ENCODE measurements around the gene EXOC4.

The EXOC4 gene

DNA sequence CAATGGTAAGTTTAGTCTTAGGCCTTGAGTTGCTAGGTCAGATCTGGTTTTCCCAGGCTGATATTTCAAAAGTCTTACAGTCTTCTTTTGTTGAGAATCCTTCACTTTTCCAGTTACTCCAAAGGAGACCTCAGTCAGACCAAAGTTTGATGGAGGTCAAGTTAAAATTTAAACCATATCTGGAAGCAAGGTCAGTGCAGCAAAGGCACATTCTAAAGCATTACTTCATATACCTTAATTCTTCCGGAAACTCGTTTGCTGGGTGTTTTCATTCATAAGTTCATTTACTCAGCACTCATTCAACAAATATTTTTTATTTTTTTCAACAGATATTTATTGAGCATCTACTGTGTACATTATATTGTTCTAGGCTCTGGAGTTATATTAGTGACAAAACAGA lies 471.3 kb downstream of the EXOC4 start:
- no peak for DNase-seq

DNA sequence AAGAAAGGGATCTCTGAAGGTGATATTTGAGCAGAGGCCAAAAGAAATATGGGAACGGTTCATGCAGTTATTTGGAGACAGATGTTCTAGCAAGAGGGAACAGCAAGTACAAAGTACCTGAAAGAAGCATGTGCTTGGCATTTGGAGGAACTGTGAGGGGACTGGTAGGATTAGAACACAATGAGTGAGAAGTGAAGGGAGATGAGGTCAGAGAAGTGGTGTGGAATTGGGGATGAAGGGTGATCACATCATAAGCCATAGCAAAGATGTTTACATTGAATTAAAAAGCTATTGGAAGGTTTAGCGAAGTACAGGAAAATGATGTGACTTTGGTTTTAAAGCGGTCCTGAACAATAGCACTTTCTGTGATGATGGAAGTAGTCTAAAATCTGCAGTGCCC lies 471.8 kb downstream of the EXOC4 start:
- DNase-seq = no peak

DNA sequence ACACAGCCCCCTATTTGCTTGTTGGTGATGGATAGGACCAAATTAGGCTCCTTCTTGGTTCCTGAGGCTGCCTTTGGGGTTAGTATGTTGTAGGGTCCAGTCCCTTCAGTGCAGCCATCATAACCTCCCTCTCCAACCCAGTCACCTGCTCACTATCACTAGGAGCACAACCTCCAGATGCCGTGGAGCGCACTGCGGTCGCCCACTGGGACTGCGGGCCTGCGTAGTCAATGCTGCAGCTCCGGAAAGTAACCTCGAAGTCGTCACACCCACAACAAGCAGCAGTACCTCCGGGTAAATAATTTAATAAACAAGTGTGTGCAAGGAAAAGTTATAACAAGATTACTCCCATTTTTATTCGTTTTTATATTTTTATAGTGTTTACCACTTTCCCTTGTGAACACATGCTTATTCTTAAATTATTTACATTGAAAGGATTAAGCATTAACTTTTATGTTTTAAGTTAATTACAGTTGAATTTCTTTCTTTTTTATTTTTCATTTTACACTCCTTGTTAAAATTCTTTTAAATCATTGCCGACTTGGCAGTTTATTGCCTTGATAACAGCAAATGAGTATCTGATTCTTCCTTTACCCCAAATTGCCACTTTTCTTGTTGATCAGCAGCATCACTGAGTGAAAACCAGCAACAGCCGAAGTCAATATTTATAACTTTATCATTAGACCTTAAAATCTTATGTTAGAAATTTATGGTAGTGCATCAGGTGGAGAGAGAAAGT lies 474.8 kb downstream of the EXOC4 start:
- DNase-seq = no peak

DNA sequence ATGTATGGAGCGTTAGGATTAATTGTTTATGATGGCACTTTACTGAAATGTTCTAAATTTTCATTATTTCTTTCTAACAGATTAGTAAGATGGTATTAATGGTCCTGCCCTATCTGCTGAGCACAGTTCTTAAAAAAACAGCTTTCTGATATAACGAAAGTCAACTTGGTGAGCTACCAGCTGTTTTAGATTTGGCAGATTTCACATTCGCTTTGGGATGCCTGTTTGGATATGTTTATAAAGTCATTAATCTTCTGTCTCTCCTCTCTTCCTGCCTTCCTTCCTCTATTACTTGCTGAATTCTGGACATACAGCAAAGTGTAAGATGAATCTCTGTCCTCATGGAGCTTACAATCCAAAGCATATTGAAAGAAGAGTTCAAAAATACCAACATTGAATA lies 477.5 kb downstream of the EXOC4 start:
- no peak for DNase-seq

DNA sequence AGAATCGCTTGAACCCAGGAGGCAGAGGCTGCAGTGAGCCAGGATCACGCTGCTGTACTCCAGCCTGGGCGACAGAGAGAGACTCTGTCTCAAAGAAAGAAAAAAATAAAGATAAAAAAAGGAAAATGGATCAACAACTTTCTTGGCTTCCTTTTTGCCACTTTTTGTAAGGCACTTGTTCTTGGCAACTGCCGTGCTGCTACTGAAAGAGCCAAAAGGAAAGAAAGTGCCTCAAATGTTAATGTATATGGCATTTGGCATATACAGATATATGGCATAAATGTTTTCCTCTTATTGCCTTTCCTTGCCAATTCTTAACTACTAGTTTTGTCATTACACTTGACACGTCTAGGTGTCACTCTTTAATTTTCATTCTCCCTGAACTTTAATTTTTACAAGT lies 480.5 kb downstream of the EXOC4 start:
- no peak for DNase-seq

DNA sequence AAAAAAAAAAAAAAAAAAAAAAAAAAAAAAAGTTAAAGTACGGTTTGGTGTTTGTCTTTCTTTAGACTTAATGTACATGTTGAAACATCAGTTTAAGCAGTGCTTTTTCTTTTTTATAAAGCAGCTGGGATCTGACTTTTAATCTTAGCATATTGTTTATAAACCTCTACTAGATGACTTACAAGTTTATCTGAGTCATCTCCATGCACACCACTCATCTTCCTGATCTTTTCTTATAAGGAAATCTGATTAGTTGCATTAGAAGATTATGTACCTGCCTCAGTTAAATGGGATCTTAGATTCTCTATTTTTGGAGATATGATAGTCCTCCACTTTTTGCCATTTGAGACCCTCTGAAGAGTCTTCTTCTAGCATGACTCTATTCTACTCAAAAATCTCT lies 482.3 kb downstream of the EXOC4 start:
- no peak for DNase-seq

DNA sequence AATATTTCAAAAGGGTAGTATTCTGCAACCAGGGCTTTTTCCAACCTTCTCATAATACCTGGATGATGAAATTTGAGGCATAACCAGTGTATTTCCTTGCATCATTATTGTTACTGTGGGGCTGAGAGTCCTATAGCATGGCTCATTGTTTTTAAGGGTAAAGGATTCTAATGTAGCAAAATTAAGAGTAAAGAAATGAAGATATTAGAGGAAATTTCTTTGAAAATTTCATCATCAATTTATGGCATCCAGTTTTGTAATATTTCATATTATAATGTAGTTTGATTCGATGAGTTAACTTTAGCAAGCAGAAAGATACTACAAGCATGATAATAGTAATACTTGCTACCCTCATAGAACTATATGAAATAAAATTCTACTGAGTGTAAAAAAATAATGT lies 486.9 kb downstream of the EXOC4 start:
- DNase-seq = no peak

DNA sequence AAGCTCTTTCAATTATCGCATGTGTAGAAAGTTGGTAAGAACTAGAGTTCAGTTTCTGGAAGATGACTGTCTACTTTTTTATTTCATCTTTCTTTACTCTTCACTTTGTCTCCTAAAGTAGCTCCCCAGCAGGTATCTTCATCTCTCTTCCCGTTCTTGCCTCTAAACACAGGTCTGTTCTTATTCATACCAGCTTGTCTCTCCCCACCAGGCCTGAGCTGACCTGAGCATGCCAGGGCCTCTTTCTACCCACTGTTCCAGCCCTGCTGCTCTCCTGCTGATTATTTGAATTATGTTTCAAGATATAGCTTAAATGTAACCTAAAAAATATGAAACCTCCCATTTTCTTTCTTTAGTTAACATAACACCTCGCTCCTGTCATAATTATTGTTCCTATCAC lies 488.2 kb downstream of the EXOC4 start:
- DNase-seq = no peak

DNA sequence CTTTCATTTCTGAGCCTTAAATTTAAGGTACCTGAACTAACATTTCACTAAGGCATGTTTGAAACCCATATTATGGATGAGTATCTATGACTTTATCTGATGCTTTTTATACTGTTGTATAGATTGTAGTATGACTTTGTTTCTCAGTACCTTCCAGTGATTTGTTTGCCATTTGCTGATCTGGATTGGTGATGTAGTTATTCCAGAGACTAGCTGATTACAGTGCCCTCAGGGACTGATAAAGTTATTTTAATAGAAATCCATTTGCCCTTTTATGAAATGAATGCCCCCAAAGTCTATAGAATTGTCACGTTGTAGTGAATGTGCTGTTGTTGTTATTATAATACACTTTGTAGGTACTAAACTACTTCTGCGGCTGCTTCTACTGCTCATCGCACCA lies 488.8 kb downstream of the EXOC4 start:
- DNase-seq = no peak

DNA sequence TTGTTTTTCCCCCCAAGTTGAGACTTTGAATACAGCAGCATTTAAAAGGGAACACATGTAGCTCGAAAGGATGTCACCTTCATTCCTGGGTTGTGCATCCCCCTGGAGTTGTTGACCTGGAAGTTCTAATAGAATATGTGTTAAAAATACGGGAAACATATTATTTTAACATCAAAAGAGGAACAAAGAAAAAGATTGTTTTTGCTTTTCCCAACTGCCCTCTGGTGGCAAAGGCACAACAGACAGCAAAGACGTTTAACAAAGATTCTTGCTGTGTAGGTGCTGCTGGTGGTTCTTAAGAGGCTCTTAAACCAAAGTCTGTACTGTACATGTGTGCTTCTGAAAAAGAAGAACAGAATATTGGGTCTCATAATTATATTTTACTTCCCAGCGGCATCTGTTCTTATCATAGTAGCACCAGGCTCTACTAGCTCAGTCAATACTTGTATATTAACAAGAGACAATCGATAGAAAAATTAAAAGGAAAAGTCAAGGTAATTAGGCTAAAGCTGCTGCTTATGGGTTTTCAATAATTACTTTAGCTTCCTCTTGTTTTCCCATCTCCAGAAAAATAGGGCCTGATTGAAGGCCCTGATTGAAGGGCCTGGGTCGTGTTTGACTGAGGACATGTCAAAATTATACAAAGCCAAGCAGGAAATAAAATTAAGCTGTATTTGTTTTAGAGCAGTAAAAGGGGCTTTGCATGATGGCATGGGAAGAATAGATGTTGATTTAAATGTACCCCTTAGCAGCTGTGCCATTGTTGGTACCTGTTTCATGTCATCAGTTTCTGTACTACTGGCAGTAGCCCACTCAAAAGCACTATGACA lies 490.0 kb downstream of the EXOC4 start:
- DNase-seq = no peak

DNA sequence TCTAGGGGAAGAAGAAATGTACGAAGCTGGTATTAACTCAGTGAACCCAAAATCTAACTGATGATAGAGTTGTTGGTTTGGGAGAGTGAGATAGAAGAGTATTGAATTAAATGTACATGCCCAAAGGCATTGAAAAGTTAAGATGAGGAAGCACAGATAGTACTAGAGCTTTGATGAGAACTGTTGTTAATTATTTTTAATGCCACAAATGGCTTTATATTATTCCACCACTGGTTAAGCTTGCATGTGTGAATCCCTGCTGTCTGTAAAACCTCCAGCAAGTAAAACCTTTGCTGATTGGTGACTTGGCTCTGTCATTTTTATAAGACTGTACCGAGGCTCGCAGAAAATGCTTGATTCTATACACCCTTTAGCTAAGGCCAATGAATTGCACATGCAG lies 491.6 kb downstream of the EXOC4 start:
- DNase-seq = no peak

DNA sequence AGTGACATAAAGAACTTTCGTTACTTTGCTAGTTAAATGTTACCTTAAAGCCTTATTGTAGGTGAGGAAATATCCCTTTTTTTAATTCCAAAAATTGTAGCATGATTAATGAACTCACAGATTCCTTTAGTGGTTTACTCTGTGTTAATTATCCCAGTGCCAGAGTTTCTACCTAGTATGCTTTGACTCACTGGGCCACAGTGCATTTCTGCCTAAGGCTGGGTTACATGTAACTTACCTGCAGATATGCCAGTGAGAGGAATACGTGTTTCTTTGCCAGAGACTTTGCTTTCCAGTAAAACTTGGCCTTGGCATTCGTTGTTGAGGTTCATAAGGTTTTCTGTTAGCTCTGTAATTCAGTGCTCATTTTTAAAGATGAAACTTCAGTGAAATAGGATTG lies 493.4 kb downstream of the EXOC4 start:
- DNase-seq = no peak

DNA sequence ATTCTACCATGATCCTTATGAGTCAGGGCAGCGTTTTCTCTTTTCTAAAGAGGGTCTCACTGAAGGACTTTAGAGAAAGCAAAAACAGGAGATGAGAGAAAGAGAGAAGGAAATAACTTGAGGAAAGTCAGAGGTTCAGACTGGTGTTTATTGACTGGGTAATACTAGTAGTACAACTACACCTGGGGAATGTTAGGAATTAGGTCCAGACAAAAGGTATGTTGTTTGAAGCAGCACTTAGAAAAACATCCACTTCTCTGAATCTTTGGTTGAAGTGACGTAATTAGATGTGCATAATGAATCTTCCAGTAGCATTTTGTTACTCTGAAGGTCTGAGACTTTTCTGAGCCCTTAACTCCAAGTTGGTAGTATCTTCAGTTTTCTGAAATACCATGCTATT lies 494.0 kb downstream of the EXOC4 start:
- no peak for DNase-seq

DNA sequence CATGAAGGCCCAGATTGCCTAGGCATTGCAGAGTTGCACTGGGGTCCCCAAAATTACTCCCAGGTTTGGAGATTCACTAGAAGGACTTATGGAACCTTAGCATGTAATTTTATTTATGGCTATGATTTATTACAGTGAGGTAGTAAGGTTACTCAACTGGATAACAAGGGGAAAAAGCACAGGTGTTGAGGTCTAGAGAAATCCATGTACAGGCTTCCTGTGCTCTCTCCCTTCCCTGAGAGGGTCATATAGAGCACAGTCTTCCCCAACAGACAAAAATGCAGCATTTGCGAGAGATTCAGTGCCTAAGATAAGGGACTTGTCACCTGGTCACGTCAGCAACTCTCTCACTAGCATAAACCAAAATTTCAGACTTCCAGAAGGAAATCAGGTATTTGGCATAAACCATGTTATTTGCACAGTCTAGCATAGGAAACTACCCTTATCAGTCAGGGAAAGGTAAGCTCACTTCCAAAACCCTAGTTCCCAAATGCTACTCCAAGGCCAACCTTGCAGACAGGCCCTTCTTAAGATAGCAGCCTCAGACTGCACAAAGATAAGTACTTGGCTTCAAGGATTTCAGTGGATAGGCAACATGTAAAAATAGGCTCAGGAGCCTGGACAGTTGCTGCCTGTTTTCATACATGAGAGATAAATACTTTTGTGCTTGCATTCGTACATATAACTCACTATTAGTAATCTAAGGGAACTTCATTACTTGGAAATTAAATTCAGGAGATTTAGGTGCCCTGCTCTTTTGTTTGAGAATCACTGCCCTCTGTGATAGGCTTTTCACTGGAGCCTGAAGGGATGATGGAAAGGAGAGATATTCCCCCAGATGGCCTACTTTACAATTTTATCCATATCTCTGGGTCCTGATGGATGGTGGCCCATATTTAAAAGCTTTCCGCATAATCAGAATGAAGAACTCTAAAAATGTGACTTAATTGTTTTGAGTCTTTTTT lies 495.8 kb downstream of the EXOC4 start:
- DNase-seq = no peak

DNA sequence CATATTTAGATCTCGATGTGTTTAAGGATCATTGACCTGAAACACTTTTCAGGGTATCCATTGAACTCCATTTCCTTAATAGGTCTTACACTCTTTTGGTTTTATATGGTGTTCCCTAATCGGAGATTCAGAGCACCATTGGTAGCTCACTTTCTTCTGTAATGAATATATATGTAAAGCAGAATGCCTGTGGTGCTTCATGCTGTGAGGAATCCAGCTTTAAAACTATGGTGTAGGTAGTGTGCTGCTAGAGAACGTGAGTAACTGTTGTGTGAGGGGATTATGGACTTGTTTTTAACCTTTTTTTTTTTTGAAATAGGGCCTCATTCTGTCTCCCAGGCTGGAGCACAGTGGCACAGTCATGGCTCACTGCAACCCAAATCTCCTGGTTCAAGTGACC lies 497.4 kb downstream of the EXOC4 start:
- DNase-seq = no peak

DNA sequence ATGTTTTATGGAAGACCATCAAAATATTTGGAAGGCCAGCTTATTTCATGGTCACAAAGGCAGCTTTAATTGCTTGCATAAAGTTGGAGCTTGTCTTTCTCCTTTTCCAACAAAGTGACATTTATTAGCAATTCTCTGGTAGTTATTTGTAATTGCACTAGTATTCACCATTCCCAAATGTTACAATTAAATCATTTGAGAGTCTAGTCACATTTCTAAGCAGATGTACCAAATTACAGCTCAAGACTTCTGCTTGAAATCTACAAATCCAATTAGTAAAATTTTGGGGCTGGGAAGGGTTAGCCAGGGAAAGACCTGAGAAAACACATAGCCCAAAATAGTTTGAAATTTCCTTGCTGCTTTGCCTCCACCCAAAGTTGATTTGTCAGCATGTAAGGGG lies 498.2 kb downstream of the EXOC4 start:
- DNase-seq = no peak

DNA sequence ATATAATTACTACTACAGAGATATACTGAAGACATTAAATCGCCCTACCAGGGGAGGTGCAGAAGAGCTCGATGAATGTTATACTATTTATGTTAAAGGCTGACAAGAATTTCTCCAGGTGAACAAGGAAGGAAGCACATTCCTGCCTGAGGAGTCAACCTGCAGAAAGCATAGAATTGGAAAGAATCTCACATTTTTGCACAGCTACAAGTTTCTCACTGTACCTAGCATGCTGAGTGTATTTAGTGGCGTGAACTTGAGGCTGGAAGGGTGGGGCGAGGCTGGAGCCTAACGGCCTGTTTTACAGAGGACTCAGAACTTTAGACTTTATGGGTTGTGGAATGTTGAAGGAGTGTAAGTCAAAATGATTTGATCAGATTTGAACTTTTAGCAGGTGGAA lies 500.6 kb downstream of the EXOC4 start:
- no peak for DNase-seq

DNA sequence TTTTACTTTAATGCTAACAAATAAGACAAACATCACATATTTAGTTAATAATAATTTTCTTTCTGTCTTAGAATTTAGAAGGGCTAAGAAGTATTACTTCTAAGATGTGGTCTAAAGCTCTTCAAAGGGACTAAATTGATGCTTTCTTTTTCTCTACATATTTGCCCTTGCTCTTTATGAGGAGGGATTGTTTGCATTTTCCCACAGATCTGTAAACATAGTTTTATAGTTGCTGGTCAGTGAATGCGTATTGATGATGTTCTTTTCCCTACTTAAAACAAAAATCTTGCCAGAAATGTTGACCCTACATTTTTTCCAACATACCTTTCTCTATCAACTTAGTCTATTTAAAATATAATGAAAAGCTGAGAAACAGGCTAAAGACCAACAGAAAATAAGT lies 501.8 kb downstream of the EXOC4 start:
- DNase-seq = no peak

DNA sequence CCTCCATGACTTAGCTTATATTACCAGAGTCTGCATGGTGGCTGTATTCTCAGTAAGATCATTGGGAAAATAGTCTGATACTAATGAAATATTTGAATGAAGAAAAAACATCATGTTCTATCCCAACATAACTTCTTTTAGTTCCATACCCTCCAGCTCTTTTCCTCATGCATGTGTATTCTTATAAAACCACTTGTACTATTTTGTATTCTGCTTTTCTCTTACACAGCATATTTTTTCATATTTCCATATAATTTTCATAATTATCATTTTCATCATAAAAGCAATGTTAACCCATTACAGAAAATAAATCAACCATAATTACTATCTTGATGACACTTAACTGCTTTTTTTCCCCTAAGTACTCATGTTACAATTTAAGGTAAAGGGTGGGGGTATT lies 503.0 kb downstream of the EXOC4 start:
- no peak for DNase-seq

DNA sequence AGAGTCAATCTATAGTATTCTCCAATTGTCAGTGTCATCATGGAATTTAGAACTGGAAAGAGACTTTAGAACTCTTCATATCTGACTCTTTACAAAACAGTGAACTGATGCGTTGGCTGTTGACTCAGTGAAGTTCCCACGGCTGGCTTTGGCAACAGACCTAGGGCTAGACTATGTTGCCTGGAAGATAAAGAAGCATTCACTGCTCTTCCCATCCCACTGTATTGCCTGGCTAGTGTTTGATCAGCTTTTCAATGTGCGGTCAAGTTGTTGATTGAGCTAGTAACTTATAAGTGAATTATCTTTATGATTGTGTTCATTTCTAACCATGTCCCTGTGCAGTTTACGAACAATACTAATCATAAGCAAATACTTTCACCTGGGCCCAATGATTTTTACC lies 508.6 kb downstream of the EXOC4 start:
- DNase-seq = no peak

DNA sequence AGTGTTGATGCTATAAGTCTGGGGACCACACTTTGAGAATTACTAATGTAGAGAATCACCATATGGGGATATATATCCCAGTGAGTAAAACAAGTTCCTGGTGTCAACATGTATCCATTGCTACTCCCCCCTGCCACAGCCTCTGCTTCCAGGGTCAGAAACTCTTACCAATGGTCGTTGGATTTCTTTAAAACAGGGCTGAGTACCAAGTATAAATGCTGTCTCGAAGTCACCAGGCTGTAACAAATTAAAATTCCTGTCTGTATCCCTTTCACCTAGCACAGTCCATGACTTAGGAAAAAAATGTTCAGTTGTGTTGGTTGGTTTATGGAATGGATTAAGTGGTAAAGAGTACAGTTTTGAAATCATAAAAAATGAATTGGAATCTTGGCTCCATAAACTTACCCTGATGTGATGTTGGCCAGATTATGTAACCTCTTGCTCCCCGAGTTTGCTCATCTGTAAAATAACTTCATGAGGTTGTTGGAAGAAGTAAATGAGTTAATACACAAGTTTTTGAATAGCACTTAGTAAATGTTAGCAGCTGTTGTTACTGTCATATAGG lies 510.3 kb downstream of the EXOC4 start:
- DNase-seq = no peak

DNA sequence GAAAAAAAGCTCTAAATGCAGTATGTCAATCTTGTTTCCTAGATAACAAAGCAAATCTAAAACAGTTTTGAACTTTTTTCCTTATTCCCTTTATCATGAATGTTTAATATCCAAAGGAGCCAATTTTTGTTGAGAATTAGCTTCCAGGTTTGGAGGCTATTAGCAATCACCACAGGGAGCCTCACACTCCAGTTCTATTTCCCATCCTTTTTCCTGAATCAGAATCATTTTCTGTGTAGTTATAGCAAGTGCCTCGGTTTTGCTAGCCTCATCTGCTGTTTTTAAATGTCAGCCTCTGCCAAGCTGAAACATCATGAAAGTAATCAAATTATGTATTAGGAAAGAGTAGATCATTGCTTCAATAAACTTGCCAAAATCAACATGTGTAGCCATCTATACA lies 516.8 kb downstream of the EXOC4 start:
- no peak for DNase-seq

DNA sequence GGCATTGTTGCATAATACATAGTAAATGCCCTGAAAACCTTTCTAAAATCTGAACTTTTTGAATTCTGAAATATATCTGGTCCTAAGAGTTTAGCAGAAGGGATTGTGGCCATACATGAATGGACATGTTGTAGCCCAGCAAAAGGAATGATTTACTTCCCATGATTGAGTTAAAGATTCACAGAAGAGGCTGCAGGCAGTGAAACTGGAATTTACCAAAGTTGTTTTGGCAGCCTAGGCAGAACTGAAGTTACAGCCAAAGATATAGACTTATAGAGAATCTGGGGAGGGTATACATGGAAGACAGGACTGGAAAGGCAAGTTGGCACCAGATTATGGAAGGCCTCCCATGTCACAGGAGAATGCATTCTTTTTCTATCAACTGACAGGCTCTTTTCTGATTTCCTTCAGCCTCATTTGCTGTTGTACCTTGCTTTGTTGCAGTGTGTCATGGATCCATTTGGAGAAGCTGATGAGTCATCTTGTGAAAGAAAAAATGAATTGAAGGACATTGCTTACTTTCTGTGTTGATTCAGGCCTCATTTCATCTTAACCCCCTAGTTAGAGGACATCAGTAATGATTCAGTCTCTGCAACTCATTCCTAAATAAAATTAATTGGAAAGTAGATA lies 518.1 kb downstream of the EXOC4 start:
- no peak for DNase-seq
